HepG2 (cell line): ENCODE data around the gene TOB2. TPM values are rescaled to one million over a fixed set of nuclear protein-coding genes. Genes with fewer than 3 reads are reported as not detected.

Source experiments
- ATAD3A ChIP-seq: sonication (generic); formaldehyde crosslinking; IDR thresholded peaks from 2 replicates; pipeline ENCODE4 v1.4.0; 2020; ENCODE audit warnings: missing genetic modification reagents
- DMAP1 ChIP-seq: IDR thresholded peaks from 2 replicates; pipeline ENCODE4 v1.6.1; 2016
- GMEB1 ChIP-seq: sonication (generic); formaldehyde crosslinking; IDR thresholded peaks from 2 replicates; pipeline ENCODE4 v1.5.1; 2020; ENCODE audit warnings: missing genetic modification reagents, mild to moderate bottlenecking, borderline replicate concordance
- GPN1 ChIP-seq: sonication (generic); formaldehyde crosslinking; IDR thresholded peaks from 2 replicates; pipeline ENCODE4 v1.5.1; 2020; ENCODE audit warnings: missing genetic modification reagents, borderline replicate concordance
- HNF1A ChIP-seq, 2 experiments: sonication (generic) in 1 of 2; formaldehyde crosslinking in 1 of 2; IDR thresholded peaks; 2 replicates each; pipeline versions ENCODE4 v1.4.0 to v1.6.1; 2016 to 2020; ENCODE audit warnings: borderline replicate concordance in 1 of 2, low read depth in 1 of 2, mild to moderate bottlenecking in 1 of 2, missing genetic modification reagents in 1 of 2
- JDP2 ChIP-seq: sonication (generic); formaldehyde crosslinking; IDR thresholded peaks from 2 replicates; pipeline ENCODE4 v1.8.1; 2022; ENCODE audit warnings: missing genetic modification reagents, borderline replicate concordance
- KLF9 ChIP-seq: IDR thresholded peaks from 2 replicates; pipeline ENCODE4 v1.6.1; 2016; ENCODE audit warnings: low read depth
- MEF2D ChIP-seq: sonication (generic); formaldehyde crosslinking; IDR thresholded peaks from 2 replicates; pipeline ENCODE4 v1.5.1; 2020; ENCODE audit warnings: mild to moderate bottlenecking, missing genetic modification reagents
- MIER2 ChIP-seq: IDR thresholded peaks from 2 replicates; pipeline ENCODE4 v1.6.1; 2016; ENCODE audit warnings: missing biosample characterization, missing genetic modification reagents
- MTF1 ChIP-seq: sonication (generic); formaldehyde crosslinking; IDR thresholded peaks from 2 replicates; pipeline ENCODE4 v1.5.0; 2020; ENCODE audit warnings: missing genetic modification reagents
- SP140L ChIP-seq: sonication (generic); formaldehyde crosslinking; IDR thresholded peaks from 2 replicates; pipeline ENCODE4 v1.4.0; 2020; ENCODE audit warnings: missing genetic modification reagents, borderline replicate concordance
- SPEN ChIP-seq: sonication (generic); formaldehyde crosslinking; IDR thresholded peaks from 2 replicates; pipeline ENCODE4 v1.5.1; 2020; ENCODE audit warnings: low read depth, mild to moderate bottlenecking, missing genetic modification reagents
- ZBTB25 ChIP-seq: IDR thresholded peaks from 2 replicates; pipeline ENCODE4 v1.6.1; 2018; ENCODE audit warnings: missing genetic modification reagents
- ZNF143 ChIP-seq: sonication (generic); formaldehyde crosslinking; IDR thresholded peaks from 2 replicates; pipeline ENCODE4 v1.4.0; 2020; ENCODE audit warnings: missing genetic modification reagents
- ZNF607 ChIP-seq: sonication (generic); formaldehyde crosslinking; IDR thresholded peaks from 2 replicates; pipeline ENCODE4 v1.5.1; 2020; ENCODE audit warnings: missing genetic modification reagents, mild to moderate bottlenecking, borderline replicate concordance
- ZNF782 ChIP-seq: sonication (generic); formaldehyde crosslinking; IDR thresholded peaks from 2 replicates; pipeline ENCODE4 v1.4.0; 2020; ENCODE audit warnings: missing genetic modification reagents, mild to moderate bottlenecking, borderline replicate concordance
- ZNF83 ChIP-seq: sonication (generic); formaldehyde crosslinking; IDR thresholded peaks from 2 replicates; pipeline ENCODE4 v1.4.0; 2020; ENCODE audit warnings: missing genetic modification reagents, mild to moderate bottlenecking, borderline replicate concordance
- ZSCAN30 ChIP-seq: sonication (generic); formaldehyde crosslinking; IDR thresholded peaks from 2 replicates; pipeline ENCODE4 v1.5.0; 2020; ENCODE audit warnings: mild to moderate bottlenecking, missing genetic modification reagents
- polyA plus RNA-seq, 8 experiments: library from polyadenylated mRNA; depleted of rRNA in 3 of 8; stranded (reverse) in 7 of 8; unstranded in 1 of 8; fragments of >200 nt; fragmentation: Illumina TruSeq in 4 of 8; extraction: Trizol in 4 of 8; gene quantifications; 2 replicates each; pipeline versions ENCODE4 v1.2.1 to v1.2.3, GENCODE V29; 2011 to 2016; ENCODE audit warnings: low read depth in 4 of 8, missing spikeins in 1 of 8, mixed read lengths in 1 of 8; ENCODE audit not compliant: insufficient read depth in 1 of 8
- total RNA-seq, 5 experiments: library from RNA; depleted of rRNA; stranded (reverse); fragments of >200 nt; fragmentation: Illumina TruSeq; extraction: Trizol; gene quantifications; 2 replicates each; pipeline ENCODE4 v1.2.3, GENCODE V29; 2016; ENCODE audit warnings: low read depth in 1 of 5
- TF ChIP-seq, protein P1 (sequence below): fragments of 450-650 bp; IDR thresholded peaks from 2 replicates; pipeline ENCODE4 v1.6.1; 2016

The TOB2 gene
- total and polyA plus RNA-seq, 2 of the 13 experiments (the other 11 are each of a cell fraction or from before 2014, with no cell fraction given), result 12.2 to 13.7 TPM

DNA sequence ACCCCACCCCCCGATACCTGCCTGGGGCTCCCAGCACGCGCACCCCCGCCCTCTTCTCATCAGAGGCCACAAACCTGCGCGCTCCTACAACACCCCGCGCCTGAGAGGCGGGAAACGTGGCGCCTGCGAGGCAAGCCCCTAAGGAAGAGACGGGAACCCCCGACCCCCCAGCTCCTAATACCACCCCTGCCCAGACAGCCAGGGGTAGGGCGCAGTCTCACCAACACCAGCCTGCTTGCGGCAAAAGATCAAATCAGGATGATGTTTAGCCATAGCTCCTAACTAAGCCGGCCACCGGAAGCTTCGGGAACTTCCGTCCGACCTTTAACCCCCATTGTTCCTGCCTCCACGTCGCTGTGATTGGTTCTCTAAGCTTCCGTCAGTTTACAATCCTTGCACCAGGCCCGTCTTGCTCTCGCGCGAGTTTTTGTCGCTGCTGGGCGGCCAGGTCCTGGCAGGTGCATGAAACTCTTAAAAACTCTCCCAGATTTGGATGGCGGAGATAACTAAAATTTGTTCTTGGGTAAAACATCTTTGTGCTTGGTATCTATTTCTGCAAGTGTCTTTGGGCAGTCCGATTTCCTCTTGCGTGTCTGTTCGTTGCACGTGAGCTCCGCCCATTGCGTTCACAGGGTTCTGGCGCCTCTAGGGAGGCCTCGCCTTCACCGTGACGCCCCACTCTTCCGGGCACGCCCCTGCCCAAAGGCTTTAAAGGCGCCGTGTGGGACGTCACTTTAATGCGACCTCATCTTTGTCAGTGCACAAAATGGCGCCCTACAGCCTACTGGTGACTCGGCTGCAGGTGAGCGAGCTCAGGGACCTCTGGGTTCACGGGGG is 22.0 kb upstream of the TOB2 start, which contains the start of the genes ACO2 and PHF5A (continued):
- TF ChIP-seq, protein P1, sequence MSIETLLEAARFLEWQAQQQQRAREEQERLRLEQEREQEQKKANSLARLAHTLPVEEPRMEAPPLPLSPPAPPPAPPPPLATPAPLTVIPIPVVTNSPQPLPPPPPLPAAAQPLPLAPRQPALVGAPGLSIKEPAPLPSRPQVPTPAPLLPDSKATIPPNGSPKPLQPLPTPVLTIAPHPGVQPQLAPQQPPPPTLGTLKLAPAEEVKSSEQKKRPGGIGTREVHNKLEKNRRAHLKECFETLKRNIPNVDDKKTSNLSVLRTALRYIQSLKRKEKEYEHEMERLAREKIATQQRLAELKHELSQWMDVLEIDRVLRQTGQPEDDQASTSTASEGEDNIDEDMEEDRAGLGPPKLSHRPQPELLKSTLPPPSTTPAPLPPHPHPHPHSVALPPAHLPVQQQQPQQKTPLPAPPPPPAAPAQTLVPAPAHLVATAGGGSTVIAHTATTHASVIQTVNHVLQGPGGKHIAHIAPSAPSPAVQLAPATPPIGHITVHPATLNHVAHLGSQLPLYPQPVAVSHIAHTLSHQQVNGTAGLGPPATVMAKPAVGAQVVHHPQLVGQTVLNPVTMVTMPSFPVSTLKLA, result peak; percentile 66
- TF ChIP-seq SP140L (CRISPR knock-in tag), result no peak
- no peak; the same call in 1 of the 2 replicates for TF ChIP-seq ZNF782 (CRISPR knock-in tag)
- TF ChIP-seq MTF1 (CRISPR knock-in tag), result 0 out of 2 replicates have a peak, but pooled peaks have one; percentile 18
- TF ChIP-seq MEF2D (CRISPR knock-in tag), result peak; percentile 71; the same call in 1 of the 2 replicates
- no peak for TF ChIP-seq GPN1 (CRISPR knock-in tag)
- TF ChIP-seq MIER2 (CRISPR knock-in tag), result 0 out of 2 replicates have a peak, but pooled peaks have one; percentile 26
- TF ChIP-seq DMAP1 (CRISPR knock-in tag), result peak; percentile 83; the same call in 1 of the 2 replicates
- no peak; the same call in 1 of the 2 replicates for TF ChIP-seq ZNF607 (CRISPR knock-in tag)
- peak; percentile 61; the same call in 1 of the 2 replicates for TF ChIP-seq KLF9 (CRISPR knock-in tag)
- no peak; the same call in 1 of the 2 replicates for TF ChIP-seq ZNF83 (CRISPR knock-in tag)
- TF ChIP-seq JDP2 (CRISPR knock-in tag), result no peak
- TF ChIP-seq SPEN (CRISPR knock-in tag), result peak; percentile 92
- peak; percentile 38; the same call in 1 of the 2 replicates for TF ChIP-seq HNF1A (IDR thresholded peaks at IDR 0.05; ENCODE audit: low read depth)
- TF ChIP-seq HNF1A (CRISPR knock-in tag; IDR thresholded peaks at IDR 0.05; ENCODE audit: borderline replicate concordance), result peak; percentile 72
- TF ChIP-seq GMEB1 (CRISPR knock-in tag), result peak; percentile 85
- no peak for TF ChIP-seq ZSCAN30 (CRISPR knock-in tag)
- TF ChIP-seq ZNF143 (CRISPR knock-in tag), result peak; percentile 51; the same call in 1 of the 2 replicates
- peak; percentile 73; the same call in 1 of the 2 replicates for TF ChIP-seq ZBTB25
- TF ChIP-seq ATAD3A, result no peak
